Astrocyte (in vitro differentiated cells and primary cell): Measurements from ENCODE around the gene CEACAM6. TPM values are rescaled to one million over a fixed set of nuclear protein-coding genes. Genes with fewer than 3 reads are reported as not detected.

Experiments used
- DNase-seq: peaks from one replicate; pipeline ENCODE4 v3.0.0-alpha.2; 2010; ENCODE audit warnings: low read depth
- FAIRE-seq: peaks from 2 replicates; lab custom pipeline; 2011; peaks lifted over from hg19 to GRCh38; lab: Jason Lieb, UNC
- H2AFZ ChIP-seq: 2 replicates; pipeline ENCODE4 v1.6.0; 2012; ENCODE audit warnings: low read depth, low read length, inconsistent platforms
- H3K27ac ChIP-seq: 2 replicates; pipeline ENCODE4 v1.5.1; 2011; ENCODE audit warnings: low read depth, low read length, inconsistent platforms
- H3K27me3 ChIP-seq: 2 replicates; pipeline ENCODE4 v1.6.0; 2011; ENCODE audit warnings: low read length, inconsistent platforms; ENCODE audit not compliant: insufficient read depth
- H3K36me3 ChIP-seq: 2 replicates; pipeline ENCODE4 v1.5.1; 2011; ENCODE audit warnings: low read length, inconsistent platforms; ENCODE audit not compliant: insufficient read depth
- H3K4me1 ChIP-seq: 2 replicates; pipeline ENCODE4 v1.5.1; 2011; ENCODE audit warnings: low read length, inconsistent platforms; ENCODE audit not compliant: insufficient read depth
- H3K4me2 ChIP-seq: 2 replicates; pipeline ENCODE4 v1.6.0; 2012; ENCODE audit warnings: low read length, inconsistent platforms
- H3K4me3 ChIP-seq: 2 replicates; pipeline ENCODE4 v1.5.1; 2011; ENCODE audit warnings: low read depth, mild to moderate bottlenecking, low read length, inconsistent platforms; ENCODE audit not compliant: insufficient read depth
- H3K79me2 ChIP-seq: 2 replicates; pipeline ENCODE4 v1.6.0; 2012; ENCODE audit warnings: mild to moderate bottlenecking, low read length, inconsistent platforms; ENCODE audit not compliant: insufficient read depth
- H3K9ac ChIP-seq: 2 replicates; pipeline ENCODE4 v1.6.0; 2012; ENCODE audit warnings: mild to moderate bottlenecking, low read length, inconsistent platforms
- H3K9me3 ChIP-seq: 2 replicates; pipeline ENCODE4 v1.5.1; 2012; ENCODE audit warnings: low read depth, mild to moderate bottlenecking, low read length, inconsistent platforms; ENCODE audit not compliant: insufficient read depth
- H4K20me1 ChIP-seq: 2 replicates; pipeline ENCODE4 v1.6.0; 2012; ENCODE audit warnings: low read length, inconsistent platforms; ENCODE audit not compliant: insufficient read depth
- H3K27ac Mint-ChIP-seq: one replicate; pipeline ENCODE4 v1.8.0; 2021; ENCODE audit warnings: mild to moderate bottlenecking, mixed read lengths; ENCODE audit not compliant: unreplicated experiment
- H3K27me3 Mint-ChIP-seq: one replicate; pipeline ENCODE4 v1.8.0; 2021; ENCODE audit warnings: low read depth, mixed read lengths; ENCODE audit not compliant: unreplicated experiment
- H3K36me3 Mint-ChIP-seq: one replicate; pipeline ENCODE4 v1.8.0; 2021; ENCODE audit warnings: low read depth, mixed read lengths; ENCODE audit not compliant: unreplicated experiment
- H3K4me1 Mint-ChIP-seq: one replicate; pipeline ENCODE4 v1.8.0; 2021; ENCODE audit warnings: low read depth, mixed read lengths; ENCODE audit not compliant: unreplicated experiment
- H3K4me3 Mint-ChIP-seq: one replicate; pipeline ENCODE4 v1.8.0; 2021; ENCODE audit warnings: mild to moderate bottlenecking, moderate library complexity, mixed read lengths; ENCODE audit not compliant: unreplicated experiment
- H3K9me3 Mint-ChIP-seq: one replicate; pipeline ENCODE4 v1.8.0; 2021; ENCODE audit warnings: mild to moderate bottlenecking, mixed read lengths; ENCODE audit not compliant: unreplicated experiment
- EZH2 ChIP-seq: IDR thresholded peaks from 2 replicates; pipeline ENCODE4 v1.6.1; 2012; ENCODE audit warnings: mild to moderate bottlenecking, low read length, inconsistent platforms; ENCODE audit not compliant: insufficient read depth
- total RNA-seq: library from RNA; stranded (reverse); gene quantifications from 2 replicates; pipeline ENCODE4 v1.2.1, GENCODE V29; 2021
- TF ChIP-seq, protein P1 (sequence below): IDR thresholded peaks from 2 replicates; pipeline ENCODE4 v1.5.1; 2011; ENCODE audit warnings: low read depth, mild to moderate bottlenecking, inconsistent platforms, low read length, moderate library complexity; ENCODE audit not compliant: insufficient read depth

The CEACAM6 gene
- total RNA-seq, 1 donor from 2014 or later, result not detected

DNA sequence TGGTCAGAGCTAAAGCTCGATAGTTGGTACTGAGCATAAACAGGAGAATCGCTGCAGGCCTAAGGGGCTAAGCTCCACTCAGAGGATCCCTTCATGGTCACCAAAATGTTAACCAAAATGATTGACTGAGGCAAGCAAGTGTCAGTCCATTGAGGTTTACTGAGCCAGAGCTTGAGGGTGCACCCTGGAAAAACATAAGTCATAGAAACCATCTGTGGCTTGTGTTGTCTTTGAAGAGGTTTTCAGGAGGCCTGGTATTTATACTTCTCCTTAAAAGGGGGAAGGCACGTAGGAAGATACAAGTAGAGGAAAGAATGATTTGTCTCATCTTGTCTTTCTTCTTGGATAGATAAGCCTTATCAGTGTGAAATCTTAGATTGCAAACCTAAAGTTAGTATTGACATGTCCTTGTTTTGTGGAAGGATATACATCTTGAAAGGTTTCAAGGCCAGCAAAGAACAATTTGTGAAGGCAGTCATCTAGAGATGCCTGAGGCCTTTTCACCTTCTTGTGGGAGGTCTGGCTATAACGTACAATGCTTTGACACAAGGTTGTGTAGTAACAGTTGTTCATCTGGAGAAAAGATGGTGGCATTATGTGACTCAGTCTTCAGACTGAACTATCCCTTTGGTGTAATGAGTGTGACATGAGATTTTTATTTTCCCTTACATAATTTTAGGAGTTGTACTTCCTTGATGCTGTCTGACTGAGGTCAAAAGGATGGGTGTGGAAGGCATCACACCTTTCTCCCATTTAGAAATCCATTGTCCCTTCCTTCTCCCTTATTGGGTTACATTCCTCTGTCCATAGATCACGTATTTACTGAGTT is 14.7 kb upstream of the CEACAM6 start:
- peaks cover 3% of the 10 kb centered on the region for H3K27me3 ChIP-seq
- Mint-ChIP-seq H3K36me3 (no peaks in the 10 kb centered on the region), H3K4me3 (no peak overlapping the region), H3K9me3 (no peaks in the 10 kb centered on the region), H3K4me1 (no peaks in the 10 kb centered on the region), H3K27ac (no peak overlapping the region), H3K27me3 (peaks cover 49% of the 10 kb centered on the region)
- H3K36me3 ChIP-seq, result no peaks in the 10 kb centered on the region
- no peaks in the 10 kb centered on the region for H3K4me1 ChIP-seq
- H3K27ac ChIP-seq, result no peak overlapping the region
- no peaks in the 10 kb centered on the region for H3K9me3 ChIP-seq
- no peak overlapping the region for H2AFZ ChIP-seq
- H3K4me3 ChIP-seq, result no peak overlapping the region
- no peak overlapping the region for H3K4me2 ChIP-seq
- DNase-seq (no peak), FAIRE-seq (no peak)
- no peak overlapping the region for H3K9ac ChIP-seq
- TF ChIP-seq, protein P1, sequence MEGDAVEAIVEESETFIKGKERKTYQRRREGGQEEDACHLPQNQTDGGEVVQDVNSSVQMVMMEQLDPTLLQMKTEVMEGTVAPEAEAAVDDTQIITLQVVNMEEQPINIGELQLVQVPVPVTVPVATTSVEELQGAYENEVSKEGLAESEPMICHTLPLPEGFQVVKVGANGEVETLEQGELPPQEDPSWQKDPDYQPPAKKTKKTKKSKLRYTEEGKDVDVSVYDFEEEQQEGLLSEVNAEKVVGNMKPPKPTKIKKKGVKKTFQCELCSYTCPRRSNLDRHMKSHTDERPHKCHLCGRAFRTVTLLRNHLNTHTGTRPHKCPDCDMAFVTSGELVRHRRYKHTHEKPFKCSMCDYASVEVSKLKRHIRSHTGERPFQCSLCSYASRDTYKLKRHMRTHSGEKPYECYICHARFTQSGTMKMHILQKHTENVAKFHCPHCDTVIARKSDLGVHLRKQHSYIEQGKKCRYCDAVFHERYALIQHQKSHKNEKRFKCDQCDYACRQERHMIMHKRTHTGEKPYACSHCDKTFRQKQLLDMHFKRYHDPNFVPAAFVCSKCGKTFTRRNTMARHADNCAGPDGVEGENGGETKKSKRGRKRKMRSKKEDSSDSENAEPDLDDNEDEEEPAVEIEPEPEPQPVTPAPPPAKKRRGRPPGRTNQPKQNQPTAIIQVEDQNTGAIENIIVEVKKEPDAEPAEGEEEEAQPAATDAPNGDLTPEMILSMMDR, result no peak
- TF ChIP-seq EZH2, result no peak
- H4K20me1 ChIP-seq, result no peaks in the 10 kb centered on the region
- no peaks in the 10 kb centered on the region for H3K79me2 ChIP-seq

DNA sequence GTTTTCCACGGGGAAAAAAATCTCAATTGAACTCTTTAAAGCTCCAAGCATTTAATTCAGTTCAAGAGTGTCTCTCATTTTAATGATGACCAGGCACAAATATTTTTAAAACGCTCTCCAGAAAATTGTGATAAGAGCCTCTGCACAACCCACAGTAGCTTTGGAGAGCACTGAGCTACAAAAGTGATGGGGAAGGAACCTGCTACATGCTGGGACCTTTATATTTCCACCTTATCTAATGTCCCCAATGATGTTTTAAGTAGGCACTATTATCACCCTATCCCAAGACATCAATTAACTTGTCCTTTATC is 14.1 kb upstream of the CEACAM6 start:
- no peak for TF ChIP-seq EZH2
- TF ChIP-seq, protein P1, result no peak
- DNase-seq, result no peak
- H3K27ac Mint-ChIP-seq, result no peak overlapping the region
- no peaks in the 10 kb centered on the region for H3K36me3 Mint-ChIP-seq
- no peaks in the 10 kb centered on the region for H3K4me1 Mint-ChIP-seq
- H3K4me1 ChIP-seq, result no peaks in the 10 kb centered on the region
- no peak overlapping the region for H3K9ac ChIP-seq
- no peaks in the 10 kb centered on the region for H4K20me1 ChIP-seq
- H3K4me3 Mint-ChIP-seq, result no peak overlapping the region
- peaks cover 55% of the 10 kb centered on the region for H3K27me3 Mint-ChIP-seq
- FAIRE-seq, result no peak
- H3K9me3 Mint-ChIP-seq, result no peaks in the 10 kb centered on the region
- no peak overlapping the region for H3K27ac ChIP-seq
- H3K4me2 ChIP-seq, result no peak overlapping the region
- H3K36me3 ChIP-seq, result no peaks in the 10 kb centered on the region
- no peaks in the 10 kb centered on the region for H3K79me2 ChIP-seq
- no peaks in the 10 kb centered on the region for H3K9me3 ChIP-seq
- no peak overlapping the region for H3K4me3 ChIP-seq
- H3K27me3 ChIP-seq, result peaks cover 6% of the 10 kb centered on the region
- H2AFZ ChIP-seq, result no peak overlapping the region

DNA sequence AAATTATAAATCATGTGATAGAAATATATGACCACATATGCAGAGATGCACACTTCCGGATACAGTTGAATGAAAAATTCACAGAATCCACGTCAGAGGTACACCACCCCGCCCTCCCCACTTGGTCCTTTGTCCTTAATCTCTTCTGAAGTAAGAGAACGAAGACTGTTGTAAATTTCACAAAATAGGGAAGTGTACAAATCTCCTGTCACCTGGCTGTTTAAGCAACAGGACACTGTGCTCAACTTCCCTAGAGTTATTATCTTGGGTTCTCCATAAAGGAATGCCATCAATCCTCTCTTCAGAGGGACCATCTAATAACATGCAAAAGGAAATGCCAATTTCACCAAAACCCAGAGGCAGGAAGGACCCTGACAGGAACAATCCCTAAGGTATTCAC is 10.5 kb upstream of the CEACAM6 start:
- H3K4me3 ChIP-seq, result no peak overlapping the region
- no peaks in the 10 kb centered on the region for H3K4me1 Mint-ChIP-seq
- H3K27me3 Mint-ChIP-seq, result peaks cover 80% of the 10 kb centered on the region
- TF ChIP-seq EZH2, result no peak
- TF ChIP-seq, protein P1, result no peak
- H4K20me1 ChIP-seq, result no peaks in the 10 kb centered on the region
- no peak overlapping the region for H2AFZ ChIP-seq
- H3K9ac ChIP-seq, result no peak overlapping the region
- H3K4me3 Mint-ChIP-seq, result no peak overlapping the region
- H3K27me3 ChIP-seq, result peaks cover 8% of the 10 kb centered on the region
- H3K4me2 ChIP-seq, result no peak overlapping the region
- DNase-seq (no peak), FAIRE-seq (no peak)
- no peaks in the 10 kb centered on the region for H3K79me2 ChIP-seq
- H3K27ac Mint-ChIP-seq, result no peak overlapping the region
- H3K4me1 ChIP-seq, result no peaks in the 10 kb centered on the region
- H3K27ac ChIP-seq, result no peak overlapping the region
- H3K36me3 ChIP-seq, result no peaks in the 10 kb centered on the region
- no peaks in the 10 kb centered on the region for H3K9me3 Mint-ChIP-seq
- H3K36me3 Mint-ChIP-seq, result no peaks in the 10 kb centered on the region
- no peaks in the 10 kb centered on the region for H3K9me3 ChIP-seq
